Mesendoderm (in vitro differentiated cells): Measurements from ENCODE around the gene BIRC5.
"Not testable (repeated sequence)": the region's sequence is repeated elsewhere in the genome, so short reads cannot be mapped to it uniquely, and the experiment has no call there.

Source experiments
- DNase-seq: peaks from one replicate; pipeline ENCODE4 v3.0.0; 2013
- H2AK5ac ChIP-seq: 2 replicates; pipeline ENCODE4 v1.6.1; 2013; ENCODE audit warnings: low read length, inconsistent platforms
- H2BK120ac ChIP-seq: 2 replicates; pipeline ENCODE4 v1.6.1; 2013; ENCODE audit warnings: low read depth, mild to moderate bottlenecking, low read length, moderate library complexity, mixed read lengths
- H2BK15ac ChIP-seq: replicated peaks from 2 replicates; pipeline ENCODE4 v1.6.1; 2013; ENCODE audit warnings: low read depth, mild to moderate bottlenecking, moderate library complexity
- H2BK5ac ChIP-seq: 2 replicates; pipeline ENCODE4 v1.6.1; 2013; ENCODE audit warnings: low read length, inconsistent platforms
- H3K18ac ChIP-seq: 2 replicates; pipeline ENCODE4 v1.6.1; 2013; ENCODE audit warnings: mild to moderate bottlenecking, low read length, mixed read lengths
- H3K23ac ChIP-seq: one replicate; pipeline ENCODE4 v1.6.1; 2013; ENCODE audit warnings: low read length
- H3K27ac ChIP-seq: 2 replicates; pipeline ENCODE4 v1.5.1; 2013; ENCODE audit warnings: low read depth, mild to moderate bottlenecking, inconsistent platforms, low read length, moderate library complexity
- H3K27me3 ChIP-seq: 2 replicates; pipeline ENCODE4 v1.6.1; 2013; ENCODE audit warnings: low read length, control low read depth, mild to moderate bottlenecking, inconsistent platforms; ENCODE audit not compliant: insufficient read depth, poor library complexity
- H3K36me3 ChIP-seq: 2 replicates; pipeline ENCODE4 v1.6.1; 2013; ENCODE audit warnings: low read length, inconsistent platforms; ENCODE audit not compliant: control insufficient read depth, insufficient read depth
- H3K4ac ChIP-seq: one replicate; pipeline ENCODE4 v1.6.1; 2013; ENCODE audit warnings: low read depth, mild to moderate bottlenecking, low read length, moderate library complexity
- H3K4me1 ChIP-seq: 2 replicates; pipeline ENCODE4 v1.6.1; 2013; ENCODE audit warnings: low read depth, low read length, inconsistent platforms; ENCODE audit not compliant: control insufficient read depth
- H3K4me2 ChIP-seq: 2 replicates; pipeline ENCODE4 v1.6.1; 2013; ENCODE audit warnings: low read length
- H3K4me3 ChIP-seq: 2 replicates; pipeline ENCODE4 v1.5.1; 2013; ENCODE audit warnings: mild to moderate bottlenecking, low read length
- H3K56ac ChIP-seq: one replicate; pipeline ENCODE4 v1.6.1; 2013; ENCODE audit warnings: low read length
- H3K79me1 ChIP-seq: 2 replicates; pipeline ENCODE4 v1.6.1; 2013; ENCODE audit warnings: low read length, inconsistent platforms
- H3K79me2 ChIP-seq: 2 replicates; pipeline ENCODE4 v1.6.1; 2013; ENCODE audit warnings: mild to moderate bottlenecking, low read length; ENCODE audit not compliant: control insufficient read depth, insufficient read depth
- H3K9ac ChIP-seq: 2 replicates; pipeline ENCODE4 v1.6.1; 2013; ENCODE audit warnings: low read length, inconsistent platforms
- H4K5ac ChIP-seq: one replicate; pipeline ENCODE4 v1.6.1; 2013; ENCODE audit warnings: low read length
- H4K8ac ChIP-seq: one replicate; pipeline ENCODE4 v1.6.1; 2013; ENCODE audit warnings: low read depth, mild to moderate bottlenecking, control low read depth, low read length, moderate library complexity
- WGBS: extraction: QIAGEN DNeasy Blood & Tissue Kit; methylation state at CpG from one replicate; pipeline ENCODE4 v1.1.7; 2013; ENCODE audit warnings: low lambda C conversion rate, missing lambda C conversion rate; ENCODE audit not compliant: insufficient coverage; ENCODE audit errors: extremely low coverage; 5-methylcytosine and 5-hydroxymethylcytosine counted together

Gene BIRC5

GRCh38 chr17:78253636-78253945 is 39.5 kb downstream of the BIRC5 start:
- Histone ChIP-seq H3K4me1 (peaks cover 14% of the 10 kb centered on the region), H3K9ac (peak overlapping the region; percentile 95), H3K56ac (peak overlapping the region; percentile 98)
- not testable (repeated sequence) for H3K79me2 ChIP-seq, H2BK5ac ChIP-seq, H3K27me3 ChIP-seq, H3K4me2 ChIP-seq, H3K36me3 ChIP-seq, H4K5ac ChIP-seq, H3K4me3 ChIP-seq, H3K18ac ChIP-seq, H3K4ac ChIP-seq, H4K8ac ChIP-seq, H2AK5ac ChIP-seq, H2BK15ac ChIP-seq, H2BK120ac ChIP-seq, H3K79me1 ChIP-seq, H3K23ac ChIP-seq, DNase-seq, H3K27ac ChIP-seq
- no CpG with 5 or more reads among the region's 12 CpGs for WGBS

- peak overlapping the region; percentile 98 for H3K56ac ChIP-seq
- H2BK120ac ChIP-seq, result no peak overlapping the region
- peak overlapping the region; percentile 72 for H3K4me2 ChIP-seq
- no peak overlapping the region for H4K5ac ChIP-seq
- peak; percentile 96 for DNase-seq
- H3K27me3 ChIP-seq, result no peaks in the 10 kb centered on the region
- H4K8ac ChIP-seq, result no peak overlapping the region
- H3K9ac ChIP-seq, result peak overlapping the region; percentile 95
- peak overlapping the region; percentile 89 for H3K18ac ChIP-seq
- H3K79me1 ChIP-seq, result no peaks in the 10 kb centered on the region
- H3K4me1 ChIP-seq, result peaks cover 14% of the 10 kb centered on the region
- H3K27ac ChIP-seq, result peak overlapping the region; percentile 58
- H2BK5ac ChIP-seq, result peak overlapping the region; percentile 79
- H2BK15ac ChIP-seq, result no peak overlapping the region
- peak overlapping the region; percentile 61 for H3K4me3 ChIP-seq
- H3K4ac ChIP-seq, result peak overlapping the region; percentile 77
- WGBS, result no CpG with 5 or more reads among the region's 73 CpGs
- peak overlapping the region; percentile 96 for H3K23ac ChIP-seq
- H3K79me2 ChIP-seq, result no peaks in the 10 kb centered on the region
- H3K36me3 ChIP-seq, result no peaks in the 10 kb centered on the region
- H2AK5ac ChIP-seq, result no peak overlapping the region
Observed at GRCh38 chr17:78253946-78254672, 40.1 kb downstream of the BIRC5 start.

- no peak overlapping the region for H3K9ac ChIP-seq
- no peak overlapping the region for H3K27ac ChIP-seq
- no peak overlapping the region for H4K8ac ChIP-seq
- no peak overlapping the region for H3K23ac ChIP-seq
- peak overlapping the region; percentile 98 for H2AK5ac ChIP-seq
- no peaks in the 10 kb centered on the region for H3K27me3 ChIP-seq
- no peak overlapping the region for H3K4me3 ChIP-seq
- no peak for DNase-seq
- H3K4me1 ChIP-seq, result peaks cover 14% of the 10 kb centered on the region
- no peaks in the 10 kb centered on the region for H3K79me1 ChIP-seq
- H2BK120ac ChIP-seq, result no peak overlapping the region
- no peaks in the 10 kb centered on the region for H3K79me2 ChIP-seq
- peak overlapping the region; percentile 80 for H3K56ac ChIP-seq
- peak overlapping the region; percentile 60 for H2BK5ac ChIP-seq
- peak overlapping the region; percentile 0 for H3K18ac ChIP-seq
- no peak overlapping the region for H2BK15ac ChIP-seq
- H4K5ac ChIP-seq, result no peak overlapping the region
- H3K4ac ChIP-seq, result no peak overlapping the region
- no CpG with 5 or more reads among the region's 18 CpGs for WGBS
- no peak overlapping the region for H3K4me2 ChIP-seq
- H3K36me3 ChIP-seq, result no peaks in the 10 kb centered on the region
Observed at GRCh38 chr17:78255029-78255656, 41.1 kb downstream of the BIRC5 start.

- no peaks in the 10 kb centered on the region for H3K79me2 ChIP-seq
- no peak overlapping the region for H2BK15ac ChIP-seq
- WGBS, result no CpG with 5 or more reads among the region's 14 CpGs
- DNase-seq, result no peak
- H4K8ac ChIP-seq, result no peak overlapping the region
- H3K4me3 ChIP-seq, result no peak overlapping the region
- H3K27me3 ChIP-seq, result no peaks in the 10 kb centered on the region
- no peaks in the 10 kb centered on the region for H3K79me1 ChIP-seq
- H3K36me3 ChIP-seq, result no peaks in the 10 kb centered on the region
- peak overlapping the region; percentile 83 for H2AK5ac ChIP-seq
- H3K18ac ChIP-seq, result peak overlapping the region; percentile 35
- peak overlapping the region; percentile 89 for H2BK5ac ChIP-seq
- H3K4ac ChIP-seq, result peak overlapping the region; percentile 82
- H3K4me2 ChIP-seq, result no peak overlapping the region
- H3K56ac ChIP-seq, result peak overlapping the region; percentile 80
- peak overlapping the region; percentile 39 for H3K9ac ChIP-seq
- H2BK120ac ChIP-seq, result peak overlapping the region; percentile 16
- H3K27ac ChIP-seq, result peak overlapping the region; percentile 40
- H4K5ac ChIP-seq, result no peak overlapping the region
- H3K4me1 ChIP-seq, result peaks cover 14% of the 10 kb centered on the region
- no peak overlapping the region for H3K23ac ChIP-seq
Observed at GRCh38 chr17:78255953-78256706, 42.1 kb downstream of the BIRC5 start.

- Histone ChIP-seq H3K4me1 (peaks cover 14% of the 10 kb centered on the region), H3K36me3 (no peaks in the 10 kb centered on the region), H3K9ac (peak overlapping the region; percentile 29), H2BK120ac (peak overlapping the region; percentile 16), H3K23ac (peak overlapping the region; percentile 38), H4K8ac (no peak overlapping the region), H3K27me3 (no peaks in the 10 kb centered on the region), H3K56ac (peak overlapping the region; percentile 80), H3K79me1 (no peaks in the 10 kb centered on the region), H2BK5ac (peak overlapping the region; percentile 85), H2AK5ac (peak overlapping the region; percentile 15), H3K4ac (peak overlapping the region; percentile 78), H4K5ac (no peak overlapping the region), H3K18ac (peak overlapping the region; percentile 51), H3K4me3 (no peak overlapping the region), H3K4me2 (no peak overlapping the region), H2BK15ac (no peak overlapping the region), H3K79me2 (no peaks in the 10 kb centered on the region), H3K27ac (peak overlapping the region; percentile 46)
- peak; percentile 88 for DNase-seq
- no CpG with 5 or more reads among the region's 18 CpGs for WGBS
Observed at GRCh38 chr17:78256707-78257591, 42.9 kb downstream of the BIRC5 start.
